ENCODE data around the gene PTTG2.
"Not testable (repeated sequence)": the region's sequence is repeated elsewhere in the genome, so short reads cannot be mapped to it uniquely, and the experiment has no call there.

Gene PTTG2

DNA sequence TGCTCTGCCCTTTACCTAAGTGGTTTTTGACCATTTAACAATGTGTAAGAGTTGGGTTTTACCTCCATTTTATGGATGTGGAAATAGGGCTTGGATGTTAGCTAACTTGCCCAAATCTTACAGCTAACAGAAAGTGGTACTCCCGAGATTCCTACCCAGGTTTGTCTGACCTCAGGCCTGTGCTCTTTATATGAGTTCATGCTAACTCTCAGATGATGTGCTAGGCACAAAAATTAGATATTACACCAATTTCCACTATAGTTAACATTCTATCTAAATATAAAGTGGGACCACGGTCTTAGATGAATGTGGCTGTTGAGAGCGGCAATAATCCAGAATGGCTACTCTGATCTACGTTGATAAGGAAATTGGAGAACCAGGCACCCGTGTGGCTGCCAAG lies at the start of gene PTTG2:
TSS of gene PTTG2 (plus strand) at position 301 of the 400 bp plus-strand sequence. CDS start at position 338, 37 bp downstream.
- no peak for DNase-seq (ENCODE audit: low spot score)

GRCh38 chr4:37914539-37914938 lies 45.7 kb upstream of the PTTG2 start:
- no peak for DNase-seq (ENCODE audit: low spot score)

DNA sequence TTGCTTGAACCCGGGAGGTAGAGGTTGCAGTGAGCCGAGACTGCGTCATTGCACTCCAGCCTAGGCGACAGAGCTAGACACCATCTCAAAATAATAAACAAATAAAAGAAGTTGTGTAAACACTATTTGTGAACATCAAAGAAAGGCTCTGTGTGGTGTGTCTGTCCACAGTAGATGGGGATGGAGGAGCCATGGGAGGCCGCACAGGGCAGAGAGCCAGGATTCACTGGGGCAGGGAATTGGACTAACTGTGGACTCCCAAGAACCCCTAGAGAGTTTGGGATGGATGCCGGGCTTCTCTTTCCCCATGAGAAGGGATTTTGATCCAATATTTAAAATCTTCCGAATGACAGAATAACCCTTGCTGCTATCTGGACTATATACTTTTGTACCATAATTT lies 42.8 kb upstream of the PTTG2 start:
- DNase-seq (ENCODE audit: low spot score): no peak

GRCh38 chr4:37918653-37919052 lies 41.5 kb upstream of the PTTG2 start:
- DNase-seq (ENCODE audit: low spot score): no peak

DNA sequence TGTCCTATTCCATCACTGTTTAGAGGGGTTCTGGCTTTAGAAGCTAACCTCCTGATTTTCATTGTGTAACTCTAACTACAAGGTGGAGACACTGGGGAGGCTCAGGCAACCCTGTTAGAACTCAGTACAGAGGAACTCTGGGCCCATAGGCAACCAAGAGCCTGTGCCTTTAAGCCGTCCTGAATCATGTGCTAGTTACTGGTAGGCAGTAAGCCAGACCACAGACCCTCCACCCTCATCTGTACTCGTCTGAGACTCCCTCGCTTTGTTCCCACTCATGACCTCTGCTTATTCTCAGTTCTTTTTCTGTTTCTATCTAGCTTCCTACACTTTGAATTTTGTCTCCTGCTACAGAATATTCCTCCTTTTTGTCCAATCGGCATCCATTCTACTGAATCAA lies 37.9 kb upstream of the PTTG2 start:
- DNase-seq (ENCODE audit: low spot score): no peak

GRCh38 chr4:37923089-37923488 lies 37.1 kb upstream of the PTTG2 start:
- DNase-seq (ENCODE audit: low spot score): not testable (repeated sequence)

DNA sequence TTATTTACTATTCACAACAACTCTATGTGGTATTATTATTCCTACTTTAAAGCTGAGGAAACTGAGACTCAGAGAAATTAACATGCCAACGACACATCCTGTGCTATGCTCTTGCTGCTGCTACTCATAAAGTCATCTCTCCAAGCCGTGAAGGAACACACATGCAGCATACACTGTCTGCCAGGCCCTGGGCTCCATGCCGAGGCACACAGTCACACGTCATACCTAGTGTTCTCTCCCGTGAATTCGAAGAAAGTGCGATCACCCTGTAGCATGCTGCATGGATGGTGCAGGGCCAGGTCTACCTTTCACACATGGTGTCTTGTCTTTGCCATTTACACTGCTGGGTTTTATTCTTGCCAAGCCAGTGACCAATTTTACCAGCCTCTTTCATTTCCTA lies 35.3 kb upstream of the PTTG2 start:
- no peak for DNase-seq (ENCODE audit: low spot score)

DNA sequence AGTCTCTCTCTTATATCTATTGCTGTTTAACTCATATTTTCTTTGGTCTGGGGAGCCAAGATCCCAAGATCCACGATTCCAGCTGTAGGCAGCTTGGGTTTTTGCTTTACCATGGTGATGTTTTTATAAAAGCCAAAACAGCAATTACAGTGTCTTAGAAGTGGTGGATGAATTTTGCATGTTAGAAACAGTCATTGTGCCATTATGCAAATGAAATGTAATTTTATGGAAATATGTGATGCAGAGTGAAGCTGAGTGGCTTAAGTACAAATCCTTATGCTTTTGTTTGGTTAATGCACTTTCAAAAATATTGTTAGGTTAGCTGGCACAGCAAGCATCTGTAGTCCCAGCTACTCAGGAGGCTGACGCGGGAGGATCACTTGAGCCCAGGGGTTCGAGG lies 32.8 kb upstream of the PTTG2 start:
- no peak for DNase-seq (ENCODE audit: low spot score)

DNA sequence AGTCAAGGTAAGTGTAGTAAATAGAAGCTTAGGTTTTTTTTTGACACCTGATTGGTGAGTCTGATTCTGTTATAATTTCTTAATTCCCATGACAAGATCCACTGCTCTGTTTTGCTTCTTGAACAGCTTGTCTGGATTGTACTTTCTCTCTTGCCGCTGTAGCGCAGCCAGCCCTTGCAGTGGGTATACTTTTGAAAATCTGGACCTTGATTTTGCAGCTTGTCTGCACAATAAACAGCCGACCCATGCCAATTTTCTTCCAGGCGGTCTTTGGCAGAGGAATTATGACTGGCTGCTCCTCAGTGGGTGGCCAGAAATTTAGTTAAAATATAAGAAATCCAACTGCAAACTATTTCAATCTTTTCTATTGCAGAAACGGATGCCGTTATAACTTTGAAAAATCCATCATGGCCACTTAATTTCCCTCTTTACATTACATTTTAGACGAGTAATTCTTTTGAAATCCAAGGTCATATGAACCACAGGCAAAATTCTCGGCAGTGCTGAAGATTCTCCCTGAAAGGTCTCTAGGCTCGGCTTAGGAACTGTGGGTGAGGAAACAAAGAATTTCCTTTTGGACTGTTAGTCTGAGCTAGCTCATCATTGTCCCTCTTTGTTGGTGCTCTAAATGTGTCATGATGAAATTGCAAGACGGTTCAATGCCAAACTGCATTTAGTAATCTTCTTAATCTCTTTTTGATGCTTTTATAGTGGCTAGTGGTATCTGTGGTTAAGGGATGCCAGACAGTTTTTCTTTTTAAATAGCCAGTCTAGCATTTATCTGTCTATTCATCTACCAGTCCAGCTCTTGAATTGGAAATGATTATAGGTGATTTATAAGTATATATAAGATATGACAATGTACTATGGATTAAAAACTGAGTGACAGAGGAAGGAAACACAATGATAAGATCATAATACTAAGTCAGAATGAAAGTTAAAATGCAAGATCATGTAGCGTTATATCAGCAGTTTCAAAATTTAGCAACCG lies 31.5 kb upstream of the PTTG2 start:
- DNase-seq (ENCODE audit: low spot score): peak; percentile 6

- no peak for DNase-seq (ENCODE audit: low spot score)
Observed at GRCh38 chr4:37934096-37934495, 26.1 kb upstream of the PTTG2 start.

GRCh38 chr4:37934609-37935008 lies 25.6 kb upstream of the PTTG2 start:
- DNase-seq (ENCODE audit: low spot score): no peak

DNA sequence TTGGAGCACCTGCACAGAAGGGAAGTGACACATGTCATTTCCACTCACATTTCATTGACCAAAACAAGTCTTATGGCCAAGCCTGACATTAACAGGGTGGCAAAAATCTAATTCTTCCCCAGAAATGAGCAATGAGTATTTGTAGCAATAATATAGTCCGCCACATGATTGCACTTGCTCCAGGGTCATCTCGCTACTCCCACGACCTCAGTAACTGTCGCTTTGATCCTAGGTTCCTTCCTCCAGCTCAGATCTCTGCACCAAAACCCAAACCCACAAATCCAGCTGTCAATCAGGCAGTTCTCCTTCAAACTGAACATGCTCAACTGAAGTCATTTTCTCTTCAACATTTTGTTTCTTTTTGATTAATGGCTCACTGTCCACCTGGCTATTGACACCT lies 25.2 kb upstream of the PTTG2 start:
- DNase-seq (ENCODE audit: low spot score): no peak

DNA sequence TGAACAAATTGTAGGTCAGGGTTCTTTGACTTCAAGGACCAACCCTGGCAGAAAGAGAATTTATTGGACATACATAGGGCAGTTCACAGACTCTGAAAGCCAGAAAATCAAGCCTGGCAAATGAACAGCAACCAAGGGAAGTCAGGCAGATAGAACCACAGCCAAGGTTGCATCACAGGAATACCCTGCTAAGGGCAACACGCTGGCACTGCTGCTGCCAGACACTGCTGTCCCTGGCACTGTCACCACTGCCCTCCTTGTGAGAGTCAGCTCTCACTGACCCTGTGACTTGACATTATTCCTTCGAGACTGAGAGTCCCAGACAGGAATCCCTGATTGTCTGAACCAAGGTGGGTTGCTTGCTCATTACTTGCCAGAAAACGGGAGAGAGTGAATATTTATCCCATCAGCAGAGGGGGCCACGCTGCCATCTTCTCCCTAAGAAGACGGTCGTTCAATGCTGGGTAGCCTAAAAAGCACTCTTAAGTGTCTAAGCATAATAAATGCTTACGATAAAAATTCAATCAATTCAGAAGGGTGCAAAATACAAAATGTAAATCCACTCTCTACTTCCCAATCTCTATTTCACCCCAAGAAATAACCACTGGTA lies 23.2 kb upstream of the PTTG2 start:
- no peak for DNase-seq (ENCODE audit: low spot score)

GRCh38 chr4:37938208-37938607 lies 22.0 kb upstream of the PTTG2 start:
- no peak for DNase-seq (ENCODE audit: low spot score)

- DNase-seq (ENCODE audit: low spot score): no peak
Observed at GRCh38 chr4:37946503-37947179, 13.6 kb upstream of the PTTG2 start.

- no peak for DNase-seq (ENCODE audit: low spot score)
Observed at GRCh38 chr4:37948542-37948941, 11.7 kb upstream of the PTTG2 start.

GRCh38 chr4:37949636-37950426 lies 10.4 kb upstream of the PTTG2 start:
- DNase-seq (ENCODE audit: low spot score): no peak

DNA sequence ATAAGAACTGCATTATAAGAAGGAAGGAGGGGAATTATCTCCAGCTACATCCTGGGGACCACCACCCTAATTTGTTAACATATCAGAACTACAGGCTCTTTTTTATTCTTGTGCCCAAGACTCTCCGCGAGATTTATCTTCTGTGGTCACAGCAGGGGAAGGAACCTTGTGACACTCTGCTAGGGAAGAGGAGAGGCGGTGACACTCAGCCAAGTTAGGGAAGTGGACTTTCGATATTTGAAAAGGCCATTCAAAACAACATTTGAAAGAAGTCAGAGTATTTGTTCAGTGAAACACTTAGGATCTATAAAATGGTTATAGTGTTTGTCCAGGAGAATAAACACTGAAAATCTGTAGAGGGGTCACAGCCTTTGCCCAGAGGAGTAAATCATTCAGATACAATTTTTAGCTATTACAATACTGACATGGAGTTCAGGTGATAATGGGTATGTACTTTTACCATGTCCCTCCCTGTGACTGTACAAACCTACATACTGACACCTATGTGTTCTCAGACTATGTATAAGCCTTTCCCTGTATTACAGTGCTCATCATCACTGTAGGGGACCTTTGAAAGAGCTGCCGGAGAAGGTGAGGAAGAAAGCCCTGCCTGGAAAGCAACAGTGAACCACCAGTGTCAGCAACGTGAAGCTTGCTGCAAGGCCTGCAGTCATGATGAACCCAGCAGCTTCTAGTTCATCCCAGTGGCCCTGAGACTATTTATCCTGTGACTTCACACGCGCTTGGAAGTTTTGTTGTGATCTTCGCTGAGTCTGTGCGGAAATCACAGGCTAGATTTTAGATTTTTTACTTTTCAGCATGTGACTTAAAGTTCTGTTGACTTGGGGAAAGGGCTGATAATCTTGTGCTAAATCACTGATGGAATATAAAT lies 8.5 kb upstream of the PTTG2 start:
- DNase-seq (ENCODE audit: low spot score): no peak

DNA sequence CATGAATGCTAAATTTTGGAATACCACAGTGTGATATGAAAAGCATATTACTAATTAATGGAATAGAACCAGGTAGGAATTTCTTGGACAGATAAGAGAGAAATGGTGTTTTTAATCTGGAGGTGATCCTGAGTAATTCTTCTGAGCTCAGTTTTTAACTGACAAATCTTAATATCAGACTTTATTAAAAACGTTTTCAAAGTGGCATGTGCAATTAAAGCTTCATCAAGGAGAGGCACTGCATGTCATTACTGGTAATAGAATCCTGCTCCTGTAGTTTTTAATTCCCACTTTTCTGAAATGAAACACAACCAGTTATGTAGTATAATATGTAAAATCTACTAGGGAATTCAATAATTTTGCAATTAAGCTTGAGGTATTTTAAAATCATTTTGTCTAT lies 7.0 kb upstream of the PTTG2 start:
- no peak for DNase-seq (ENCODE audit: low spot score)

GRCh38 chr4:37953620-37954293 lies 6.4 kb upstream of the PTTG2 start:
- no peak for DNase-seq (ENCODE audit: low spot score)
